DLD1 (cell line): ENCODE measurements around the gene ARHGEF5.
"Not testable (repeated sequence)": the region's sequence is repeated elsewhere in the genome, so short reads cannot be mapped to it uniquely, and the experiment has no call there.

ENCODE experiments used
- in situ Hi-C: cut with HindIII; loops from 2 replicates; pipeline ENCODE4 v1.10.0; 2017; ENCODE audit warnings: low sequenced_read_pairs

Gene ARHGEF5

DNA sequence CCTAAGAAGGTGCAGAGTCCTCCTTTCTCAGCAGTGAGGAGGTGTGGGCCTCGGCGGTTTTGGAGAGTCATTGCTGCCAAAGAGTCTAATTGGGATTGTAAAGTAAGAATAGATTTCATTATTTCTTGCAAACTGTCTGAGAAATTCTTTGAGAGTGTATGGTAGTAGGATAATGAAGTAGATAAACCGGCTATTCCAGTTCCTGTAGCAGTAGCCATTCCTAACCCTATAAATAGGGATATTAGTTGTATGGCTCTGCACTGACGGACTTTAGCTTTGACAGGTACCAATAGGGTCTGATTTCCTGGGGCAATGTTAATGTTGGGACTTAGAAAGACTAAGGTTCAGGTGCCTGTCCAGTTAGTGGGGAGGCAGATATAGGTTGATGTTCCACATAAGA is 63.7 kb downstream of the ARHGEF5 start:
- in situ Hi-C loops, result not testable (repeated sequence)

DNA sequence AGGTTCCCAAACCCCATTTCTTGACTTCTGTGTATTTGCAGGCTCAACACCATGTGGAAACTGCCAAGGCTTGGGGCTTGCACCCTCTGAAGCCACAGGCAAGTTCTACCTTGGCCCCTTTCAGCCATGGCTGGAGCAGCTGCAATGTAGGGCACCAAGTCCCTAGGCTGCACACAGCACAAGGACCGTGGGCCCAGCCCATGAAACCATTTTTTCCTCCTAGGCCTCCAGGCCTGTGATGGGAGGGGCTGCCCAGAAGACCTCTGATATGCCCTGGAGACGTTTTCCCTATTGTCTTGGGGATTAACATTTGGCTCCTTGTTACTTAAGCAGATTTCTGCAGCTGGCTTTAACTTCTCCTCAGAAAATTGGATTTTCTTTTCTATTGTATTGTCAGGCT is 72.3 kb downstream of the ARHGEF5 start:
- in situ Hi-C loops, result not testable (repeated sequence)

DNA sequence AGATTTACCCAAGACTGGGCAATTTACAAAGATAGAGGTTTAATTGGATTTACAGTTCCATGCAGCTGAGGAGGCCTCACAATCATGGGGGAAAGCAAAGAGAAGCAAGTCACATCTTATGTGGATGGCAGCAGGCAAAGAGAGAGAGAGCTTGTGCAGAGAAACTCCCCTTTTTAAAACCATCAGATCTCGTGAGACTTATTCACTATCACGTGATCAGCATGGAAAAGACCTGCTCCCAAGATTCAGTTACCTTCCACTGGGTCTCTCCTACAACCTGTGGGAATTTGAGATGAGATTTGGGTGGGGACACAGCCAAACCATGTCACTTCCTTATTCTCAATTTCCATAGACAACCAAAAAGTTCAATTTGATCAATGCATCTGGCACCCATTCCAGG is 73.2 kb downstream of the ARHGEF5 start:
- in situ Hi-C loops, result no loop called here
